Medulla oblongata (tissue), 1 donor: ENCODE measurements around the gene LGI2.

Experiments
- DNase-seq: peaks from one replicate; pipeline ENCODE4 v3.0.0-alpha.2; 2015; ENCODE audit errors: extremely low spot score

Gene LGI2

GRCh38 chr4:24995346-24995919 is 35.3 kb downstream of the LGI2 start:
- DNase-seq = no peak

- no peak for DNase-seq
These were observed 37.1 kb downstream of the LGI2 start for GRCh38 chr4:24993551-24994080.

GRCh38 chr4:24992968-24993367 is 37.8 kb downstream of the LGI2 start:
- DNase-seq = no peak

GRCh38 chr4:24991015-24991414 is 39.7 kb downstream of the LGI2 start:
- no peak for DNase-seq

GRCh38 chr4:24989327-24989726 is 41.4 kb downstream of the LGI2 start:
- DNase-seq = no peak

GRCh38 chr4:24988776-24989175 is 42.0 kb downstream of the LGI2 start:
- peak; percentile 47 for DNase-seq

- no peak for DNase-seq
These were observed 45.9 kb downstream of the LGI2 start for GRCh38 chr4:24984602-24985532.

- peak; percentile 12 for DNase-seq
These were observed 50.0 kb downstream of the LGI2 start for GRCh38 chr4:24980740-24981139.

GRCh38 chr4:24980064-24980690 is 50.6 kb downstream of the LGI2 start:
- DNase-seq = peak; percentile 84

GRCh38 chr4:24979554-24979953 is 51.2 kb downstream of the LGI2 start:
- DNase-seq = peak; percentile 85

- DNase-seq = no peak
These were observed 52.3 kb downstream of the LGI2 start for GRCh38 chr4:24978291-24979075.

GRCh38 chr4:24975510-24975909 is 55.2 kb downstream of the LGI2 start:
- peak; percentile 12 for DNase-seq

- peak; percentile 62 for DNase-seq
These were observed 56.8 kb downstream of the LGI2 start for GRCh38 chr4:24973747-24974601.

- DNase-seq = no peak
These were observed 57.4 kb downstream of the LGI2 start for GRCh38 chr4:24973404-24973746.

GRCh38 chr4:24971192-24971591 is 59.6 kb downstream of the LGI2 start:
- no peak for DNase-seq

- DNase-seq = no peak
These were observed 60.1 kb downstream of the LGI2 start for GRCh38 chr4:24970635-24971034.

GRCh38 chr4:24970191-24970590 is 60.6 kb downstream of the LGI2 start:
- DNase-seq = no peak

- DNase-seq = no peak
These were observed 61.3 kb downstream of the LGI2 start for GRCh38 chr4:24969486-24969885.

GRCh38 chr4:24968992-24969391 is 61.8 kb downstream of the LGI2 start:
- DNase-seq = no peak

- no peak for DNase-seq
These were observed 62.5 kb downstream of the LGI2 start for GRCh38 chr4:24968278-24968677.

GRCh38 chr4:24967346-24967745 is 63.4 kb downstream of the LGI2 start:
- DNase-seq = no peak
